ENCODE data around the gene KLHL3. TPM values are rescaled to one million over a fixed set of nuclear protein-coding genes. Genes with fewer than 3 reads are reported as not detected.

KLHL3 gene
- total RNA-seq, 4 donors from 2014 or later: 1.0 to 3.0 (median 2.1) TPM

- no peak for DNase-seq (ENCODE audit: low spot score in 2 of 2)
- intact Hi-C loops (cut with DNase I; ENCODE audit: low total_unique reads): no loop called here
- 92 to 95% methylated on average over 5 of the region's 5 CpGs for WGBS, 2 donors
- no peak overlapping the region for H3K4me3 ChIP-seq (ENCODE audit: low read depth, poor library complexity, severe bottlenecking)
- TF ChIP-seq POLR2A (IDR thresholded peaks at IDR 0.05) (no peak), CTCF (IDR thresholded peaks at IDR 0.05) (no peak)
Observed at GRCh38 chr5:137757634-137758033, 21.7 kb upstream of the KLHL3 start.

- intact Hi-C loops (cut with DNase I; ENCODE audit: low total_unique reads): no loop called here
- 26 to 30% methylated on average over 33 to 35 of the region's 36 CpGs for WGBS, 2 donors
- DNase-seq (ENCODE audit: low spot score in 2 of 2): peak in 1 of 2 donors; percentile 82
- no peak for TF ChIP-seq POLR2A (IDR thresholded peaks at IDR 0.05)
- TF ChIP-seq CTCF (IDR thresholded peaks at IDR 0.05): no peak
- H3K4me3 ChIP-seq (ENCODE audit: low read depth, poor library complexity, severe bottlenecking): peak overlapping the region; percentile 40
Observed at GRCh38 chr5:137754961-137755762, 19.3 kb upstream of the KLHL3 start.

GRCh38 chr5:137754188-137754960 lies 18.5 kb upstream of the KLHL3 start, which contains the start of gene HNRNPA0:
HNRNPA0 (minus strand) TSS chr5:137754363; CDS start chr5:137754066, 297 bp downstream.
- 0 to 1% methylated on average over 52 to 55 of the region's 79 CpGs for WGBS, 2 donors
- intact Hi-C loops (cut with DNase I; ENCODE audit: low total_unique reads): no loop called here
- peak; percentile 96 to 99 for DNase-seq (ENCODE audit: low spot score in 2 of 2)
- peak within 1 kb of the TSS; percentile 88 for H3K4me3 ChIP-seq (ENCODE audit: low read depth, poor library complexity, severe bottlenecking)
- TF ChIP-seq POLR2A (IDR thresholded peaks at IDR 0.05) (peak in 1 of 2 donors; percentile 93), CTCF (IDR thresholded peaks at IDR 0.05) (peak in 1 of 3 donors; percentile 49)

GRCh38 chr5:137753691-137754187 lies 17.9 kb upstream of the KLHL3 start:
- TF ChIP-seq CTCF (IDR thresholded peaks at IDR 0.05) (no peak), POLR2A (IDR thresholded peaks at IDR 0.05) (no peak)
- peak overlapping the region; percentile 88 for H3K4me3 ChIP-seq (ENCODE audit: low read depth, poor library complexity, severe bottlenecking)

GRCh38 chr5:137752905-137753690 lies 17.2 kb upstream of the KLHL3 start:
- WGBS, 2 donors: 1 to 2% methylated on average over 48 to 56 of the region's 63 CpGs
- H3K4me3 ChIP-seq (ENCODE audit: low read depth, poor library complexity, severe bottlenecking): peak overlapping the region; percentile 88
- DNase-seq (ENCODE audit: low spot score in 2 of 2): peak; percentile 23 to 90
- TF ChIP-seq CTCF (IDR thresholded peaks at IDR 0.05) (no peak), POLR2A (IDR thresholded peaks at IDR 0.05) (no peak)
- intact Hi-C loops (cut with DNase I; ENCODE audit: low total_unique reads): no loop called here

More at GRCh38 chr5:137753691-137754187, 17.9 kb upstream of the KLHL3 start:
- DNase-seq (ENCODE audit: low spot score in 2 of 2): peak in 1 of 2 donors; percentile 90
- 0 to 1% methylated on average over 38 to 41 of the region's 45 CpGs for WGBS, 2 donors
- intact Hi-C loops (cut with DNase I; ENCODE audit: low total_unique reads): no loop called here
